Measurements from ENCODE around the gene TTLL5.

TTLL5 gene

DNA sequence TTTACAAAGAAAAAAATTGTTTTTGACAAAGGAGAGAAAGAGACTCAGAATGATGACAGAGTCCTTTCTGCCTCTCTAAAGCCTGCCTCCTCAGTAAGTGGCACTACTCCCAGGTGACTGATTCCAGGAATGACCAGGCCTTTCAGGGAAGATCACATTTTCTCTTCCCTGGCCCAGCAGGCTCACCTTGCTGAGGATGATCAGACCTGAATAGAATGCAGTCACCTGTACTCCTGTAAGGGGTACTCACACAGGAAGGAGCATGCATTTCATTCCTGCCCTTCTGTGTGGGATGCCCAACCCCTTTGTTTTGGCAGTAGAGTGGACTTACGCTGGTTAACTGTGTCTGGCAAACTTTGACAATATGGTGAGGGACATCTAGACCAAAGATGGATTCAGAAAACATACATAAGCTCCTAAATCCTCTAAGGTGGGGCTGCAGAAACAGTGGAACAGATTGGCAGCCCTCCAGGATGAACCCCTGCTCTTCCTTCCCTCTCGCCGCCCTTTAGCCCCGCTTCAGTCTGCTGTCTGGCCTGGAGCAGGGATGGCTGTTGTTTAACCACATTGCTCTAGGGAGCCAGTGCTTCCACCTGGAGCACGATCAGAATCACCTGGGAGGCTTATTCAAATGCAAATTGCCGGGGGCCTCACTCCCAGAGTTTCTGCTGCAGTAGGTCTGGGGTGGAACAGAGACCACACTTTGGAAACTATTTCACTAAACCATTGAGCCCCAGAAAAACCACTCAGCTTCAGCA lies 30.2 kb upstream of the TTLL5 start:
- Histone ChIP-seq H3K4me1 (ENCODE audit: control insufficient read depth, insufficient read depth, low read length) (no peaks in the 10 kb centered on the region), H3K4me3 (ENCODE audit: low read length) (no peak overlapping the region), H3K9me3 (ENCODE audit: control insufficient read depth, low read length) (no peaks in the 10 kb centered on the region), H3K36me3 (ENCODE audit: control insufficient read depth, insufficient read depth, low read length) (no peaks in the 10 kb centered on the region), H3K9ac (ENCODE audit: low read length) (no peak overlapping the region), H3K27me3 (ENCODE audit: control insufficient read depth, insufficient read depth, low read length) (peaks cover 10% of the 10 kb centered on the region)

DNA sequence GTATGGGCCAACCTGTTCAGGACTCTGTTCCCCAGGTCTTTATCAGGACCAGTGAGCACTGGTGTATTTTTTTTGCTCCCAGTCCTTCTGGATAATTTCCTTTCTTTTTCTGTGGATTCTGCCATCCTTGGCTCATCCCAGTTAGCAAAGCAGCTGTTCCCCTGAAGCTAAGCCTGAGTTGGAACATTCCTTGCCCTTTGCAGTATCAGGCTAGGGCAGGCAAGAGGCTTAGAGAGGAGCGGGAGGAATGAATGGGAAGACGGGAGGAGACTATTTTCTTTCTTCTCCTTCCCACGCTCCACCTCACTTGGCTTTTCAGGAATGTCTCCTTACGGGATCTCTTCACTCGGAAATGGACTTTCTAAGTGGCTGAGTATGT lies 29.6 kb upstream of the TTLL5 start:
- Histone ChIP-seq H3K36me3 (ENCODE audit: control insufficient read depth, insufficient read depth, low read length) (no peaks in the 10 kb centered on the region), H3K4me1 (ENCODE audit: control insufficient read depth, insufficient read depth, low read length) (no peaks in the 10 kb centered on the region), H3K4me3 (ENCODE audit: low read length) (no peak overlapping the region), H3K27me3 (ENCODE audit: control insufficient read depth, insufficient read depth, low read length) (peaks cover 10% of the 10 kb centered on the region), H3K9me3 (ENCODE audit: control insufficient read depth, low read length) (no peaks in the 10 kb centered on the region), H3K9ac (ENCODE audit: low read length) (no peak overlapping the region)

DNA sequence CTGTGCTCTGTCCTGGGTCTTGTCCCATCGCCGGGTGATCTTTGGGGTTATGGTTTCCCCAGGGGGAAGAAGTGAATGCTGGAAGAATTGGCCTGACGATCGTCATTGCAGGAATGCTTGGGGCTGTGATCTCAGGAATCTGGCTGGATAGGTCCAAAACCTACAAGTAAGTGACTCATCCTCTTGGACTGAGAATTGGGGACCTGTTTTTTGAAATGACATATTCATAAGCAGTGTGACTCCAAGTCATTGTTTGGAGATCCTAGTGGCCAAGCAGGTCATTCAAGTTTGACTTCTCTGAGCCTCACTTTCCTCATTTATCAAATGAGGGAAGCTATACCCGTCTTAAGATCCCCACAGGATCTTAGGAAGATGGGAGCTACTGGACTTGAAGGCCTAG lies 26.2 kb upstream of the TTLL5 start:
- H3K4me1 ChIP-seq (ENCODE audit: control insufficient read depth, insufficient read depth, low read length), result no peaks in the 10 kb centered on the region
- H3K9ac ChIP-seq (ENCODE audit: low read length), result no peak overlapping the region
- no peaks in the 10 kb centered on the region for H3K36me3 ChIP-seq (ENCODE audit: control insufficient read depth, insufficient read depth, low read length)
- H3K4me3 ChIP-seq (ENCODE audit: low read length), result no peak overlapping the region
- H3K9me3 ChIP-seq (ENCODE audit: control insufficient read depth, low read length), result no peaks in the 10 kb centered on the region
- H3K27me3 ChIP-seq (ENCODE audit: control insufficient read depth, insufficient read depth, low read length), result peaks cover 10% of the 10 kb centered on the region

DNA sequence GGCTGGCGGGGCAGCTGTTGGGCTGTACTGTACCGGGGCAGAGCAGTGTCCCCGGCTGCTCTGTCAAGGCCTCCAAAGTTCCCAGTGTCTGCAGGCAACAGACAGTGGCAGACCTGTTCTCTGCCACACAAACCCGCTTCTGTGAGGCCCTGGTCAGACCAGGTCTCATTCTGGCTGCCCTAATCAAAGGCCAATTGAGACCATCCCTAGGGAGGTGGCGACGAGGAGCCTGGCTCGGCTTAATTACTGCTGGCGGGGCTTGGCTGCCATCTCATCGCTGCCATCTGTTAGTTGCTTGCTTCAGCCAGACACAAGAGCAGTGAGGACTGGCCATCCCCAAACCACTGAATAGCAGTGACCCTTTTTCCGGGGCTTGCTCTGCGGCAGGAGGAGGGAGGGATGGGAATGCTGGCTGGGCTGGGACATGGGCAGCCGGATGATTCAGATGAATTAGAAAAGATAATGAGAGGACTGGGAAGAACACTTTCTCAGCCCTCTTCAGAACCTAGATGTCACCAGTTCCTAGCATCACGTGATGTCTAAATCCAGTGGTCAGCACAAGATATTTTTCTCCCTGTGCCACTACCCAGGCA lies 24.9 kb upstream of the TTLL5 start:
- Histone ChIP-seq H3K9ac (ENCODE audit: low read length) (no peak overlapping the region), H3K36me3 (ENCODE audit: control insufficient read depth, insufficient read depth, low read length) (no peaks in the 10 kb centered on the region), H3K4me3 (ENCODE audit: low read length) (no peak overlapping the region), H3K9me3 (ENCODE audit: control insufficient read depth, low read length) (no peaks in the 10 kb centered on the region), H3K27me3 (ENCODE audit: control insufficient read depth, insufficient read depth, low read length) (peaks cover 7% of the 10 kb centered on the region), H3K4me1 (ENCODE audit: control insufficient read depth, insufficient read depth, low read length) (no peaks in the 10 kb centered on the region)

DNA sequence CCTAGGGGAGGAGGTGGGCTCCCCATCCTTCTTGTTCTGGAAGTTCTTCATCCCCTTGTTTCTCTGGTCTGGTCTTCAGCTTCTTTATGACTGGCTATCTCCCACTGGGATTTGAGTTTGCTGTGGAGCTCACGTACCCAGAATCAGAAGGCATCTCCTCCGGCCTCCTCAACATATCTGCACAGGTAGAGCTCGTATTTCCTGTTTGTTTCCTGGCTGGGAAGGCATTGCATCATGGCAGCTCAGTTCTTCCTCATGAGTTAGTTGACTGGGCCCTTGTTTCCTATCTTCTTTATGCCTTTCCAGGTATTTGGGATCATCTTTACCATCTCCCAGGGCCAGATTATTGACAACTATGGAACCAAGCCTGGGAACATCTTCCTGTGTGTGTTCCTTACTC lies 20.2 kb upstream of the TTLL5 start:
- Histone ChIP-seq H3K9me3 (ENCODE audit: control insufficient read depth, low read length) (no peaks in the 10 kb centered on the region), H3K27me3 (ENCODE audit: control insufficient read depth, insufficient read depth, low read length) (peaks cover 4% of the 10 kb centered on the region), H3K4me3 (ENCODE audit: low read length) (no peak overlapping the region), H3K9ac (ENCODE audit: low read length) (no peak overlapping the region), H3K36me3 (ENCODE audit: control insufficient read depth, insufficient read depth, low read length) (no peaks in the 10 kb centered on the region), H3K4me1 (ENCODE audit: control insufficient read depth, insufficient read depth, low read length) (peaks cover 12% of the 10 kb centered on the region)

DNA sequence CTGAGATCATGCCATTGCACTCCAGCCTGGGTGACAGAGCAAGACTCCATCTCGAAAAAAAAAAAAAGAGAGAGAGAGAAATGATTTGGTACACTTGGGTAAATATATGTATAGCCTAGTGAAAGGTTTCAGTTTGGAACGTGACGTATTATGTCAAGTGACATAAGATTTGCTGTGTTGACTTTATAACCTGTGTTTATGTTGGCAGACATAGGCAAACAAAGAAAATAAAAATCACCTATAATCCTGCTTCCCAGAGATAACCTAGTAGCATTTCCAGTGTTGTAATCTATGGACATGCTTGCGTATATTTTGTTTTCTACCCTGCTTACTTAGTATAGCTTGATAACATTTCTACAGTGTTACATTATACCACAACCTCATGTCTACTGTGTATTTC lies 17.1 kb upstream of the TTLL5 start:
- no peak overlapping the region for H3K9ac ChIP-seq (ENCODE audit: low read length)
- H3K4me1 ChIP-seq (ENCODE audit: control insufficient read depth, insufficient read depth, low read length), result peaks cover 12% of the 10 kb centered on the region
- no peaks in the 10 kb centered on the region for H3K36me3 ChIP-seq (ENCODE audit: control insufficient read depth, insufficient read depth, low read length)
- H3K9me3 ChIP-seq (ENCODE audit: control insufficient read depth, low read length), result no peaks in the 10 kb centered on the region
- H3K4me3 ChIP-seq (ENCODE audit: low read length), result no peak overlapping the region
- peaks cover 4% of the 10 kb centered on the region for H3K27me3 ChIP-seq (ENCODE audit: control insufficient read depth, insufficient read depth, low read length)

DNA sequence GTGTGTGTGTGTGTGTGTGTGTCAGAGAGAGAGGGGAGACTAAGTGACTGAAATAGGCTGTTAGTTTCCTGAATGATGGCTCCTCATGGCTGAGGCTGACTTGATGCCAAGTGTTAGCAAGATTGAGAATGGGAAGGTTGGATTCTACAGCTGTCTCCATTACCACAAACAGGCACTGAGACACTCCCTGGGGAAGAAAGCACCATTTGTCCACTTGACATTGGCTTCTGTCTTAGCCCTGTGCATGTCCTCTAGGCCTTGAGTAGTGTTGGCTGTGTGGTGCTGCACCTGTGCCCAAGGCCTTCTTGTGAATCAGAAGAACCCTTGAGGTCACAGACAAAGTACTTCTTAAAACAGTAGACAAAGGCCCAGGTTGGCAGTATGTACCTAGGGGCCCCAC lies 16.0 kb upstream of the TTLL5 start:
- no peak overlapping the region for H3K4me3 ChIP-seq (ENCODE audit: low read length)
- H3K36me3 ChIP-seq (ENCODE audit: control insufficient read depth, insufficient read depth, low read length), result no peaks in the 10 kb centered on the region
- no peaks in the 10 kb centered on the region for H3K9me3 ChIP-seq (ENCODE audit: control insufficient read depth, low read length)
- H3K4me1 ChIP-seq (ENCODE audit: control insufficient read depth, insufficient read depth, low read length), result peaks cover 12% of the 10 kb centered on the region
- no peak overlapping the region for H3K9ac ChIP-seq (ENCODE audit: low read length)
- H3K27me3 ChIP-seq (ENCODE audit: control insufficient read depth, insufficient read depth, low read length), result peaks cover 4% of the 10 kb centered on the region

DNA sequence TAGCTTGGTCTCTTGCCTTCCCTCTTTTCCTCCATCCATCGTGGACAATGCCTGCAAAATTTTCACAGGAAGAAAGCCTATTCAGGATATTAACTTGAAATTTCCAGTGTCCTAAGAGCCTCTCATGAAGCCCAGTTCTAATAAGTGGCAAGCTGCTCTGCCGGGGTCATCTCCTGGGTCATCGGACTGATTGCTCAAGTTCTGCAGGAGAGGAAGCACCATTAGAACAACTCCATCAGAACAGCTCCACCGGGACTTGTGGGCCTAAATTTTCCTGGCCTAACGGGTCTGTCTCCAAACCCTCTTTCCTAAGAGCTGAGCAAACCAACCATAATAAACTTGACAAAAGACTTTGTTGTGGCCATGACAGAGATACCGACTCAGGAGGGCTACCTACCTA lies 14.3 kb upstream of the TTLL5 start:
- no peak overlapping the region for H3K4me3 ChIP-seq (ENCODE audit: low read length)
- no peak overlapping the region for H3K9ac ChIP-seq (ENCODE audit: low read length)
- H3K9me3 ChIP-seq (ENCODE audit: control insufficient read depth, low read length), result no peaks in the 10 kb centered on the region
- H3K27me3 ChIP-seq (ENCODE audit: control insufficient read depth, insufficient read depth, low read length), result peaks cover 4% of the 10 kb centered on the region
- peaks cover 12% of the 10 kb centered on the region for H3K4me1 ChIP-seq (ENCODE audit: control insufficient read depth, insufficient read depth, low read length)
- no peaks in the 10 kb centered on the region for H3K36me3 ChIP-seq (ENCODE audit: control insufficient read depth, insufficient read depth, low read length)

DNA sequence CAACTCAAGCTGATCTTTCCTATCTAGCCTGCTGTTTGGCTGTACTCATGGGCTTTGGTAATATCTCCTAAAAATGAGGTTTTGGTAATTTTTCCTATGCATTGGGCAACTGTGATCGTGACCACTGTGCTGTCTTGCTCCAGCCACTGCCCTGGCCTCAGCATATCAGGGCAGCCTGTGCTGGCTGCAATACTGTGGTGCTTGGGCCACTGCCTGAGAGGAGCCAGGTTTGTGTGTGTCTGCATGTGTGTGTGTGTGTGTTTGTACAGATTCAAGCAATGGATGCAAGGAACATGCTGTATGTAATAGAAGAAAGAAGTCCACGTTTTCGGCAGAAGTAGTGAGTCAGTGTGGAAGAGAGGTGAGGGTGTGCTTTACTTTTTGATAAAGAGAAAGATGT lies 13.4 kb upstream of the TTLL5 start:
- Histone ChIP-seq H3K4me3 (ENCODE audit: low read length) (no peak overlapping the region), H3K4me1 (ENCODE audit: control insufficient read depth, insufficient read depth, low read length) (peaks cover 12% of the 10 kb centered on the region), H3K36me3 (ENCODE audit: control insufficient read depth, insufficient read depth, low read length) (no peaks in the 10 kb centered on the region), H3K9ac (ENCODE audit: low read length) (no peak overlapping the region), H3K9me3 (ENCODE audit: control insufficient read depth, low read length) (no peaks in the 10 kb centered on the region), H3K27me3 (ENCODE audit: control insufficient read depth, insufficient read depth, low read length) (peaks cover 4% of the 10 kb centered on the region)

DNA sequence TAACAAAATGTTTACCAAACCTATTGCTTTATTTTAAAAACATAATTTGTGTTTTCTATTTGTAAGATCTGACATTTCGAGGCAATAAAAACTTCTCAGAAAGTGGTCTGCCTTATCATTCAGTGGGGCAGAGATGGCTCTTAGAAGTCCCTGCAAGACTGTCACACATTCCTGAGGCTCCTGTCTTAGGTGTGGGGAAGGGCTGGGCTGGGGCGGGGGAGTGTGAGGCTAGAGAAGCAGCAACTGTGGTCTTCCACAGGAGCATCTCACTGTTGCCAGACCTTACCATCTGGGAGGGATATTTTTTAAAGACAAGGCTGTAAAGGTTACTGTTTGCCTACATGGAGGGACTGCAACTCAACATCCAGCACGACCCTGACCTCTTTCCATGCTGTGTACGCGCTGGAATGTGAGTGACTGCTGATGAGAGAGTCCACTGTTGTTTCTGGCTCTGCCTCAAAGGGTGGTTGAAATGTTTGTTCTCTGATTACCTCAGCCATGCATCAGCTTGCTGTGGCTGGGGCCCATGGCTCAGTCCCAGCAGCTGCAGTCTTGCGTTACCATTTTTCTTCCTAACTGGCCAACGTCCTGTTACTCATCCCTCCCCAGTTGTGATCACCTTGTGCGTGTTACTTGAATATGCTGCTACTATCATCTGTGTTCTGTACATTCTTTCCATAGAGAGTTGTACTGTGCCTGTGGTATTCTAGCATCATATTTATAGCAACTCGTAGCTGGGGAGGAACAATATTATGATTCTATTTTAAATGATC lies 12.8 kb upstream of the TTLL5 start:
- H3K4me3 ChIP-seq (ENCODE audit: low read length), result no peak overlapping the region
- no peak overlapping the region for H3K9ac ChIP-seq (ENCODE audit: low read length)
- peaks cover 4% of the 10 kb centered on the region for H3K27me3 ChIP-seq (ENCODE audit: control insufficient read depth, insufficient read depth, low read length)
- no peaks in the 10 kb centered on the region for H3K9me3 ChIP-seq (ENCODE audit: control insufficient read depth, low read length)
- H3K36me3 ChIP-seq (ENCODE audit: control insufficient read depth, insufficient read depth, low read length), result no peaks in the 10 kb centered on the region
- peaks cover 12% of the 10 kb centered on the region for H3K4me1 ChIP-seq (ENCODE audit: control insufficient read depth, insufficient read depth, low read length)

DNA sequence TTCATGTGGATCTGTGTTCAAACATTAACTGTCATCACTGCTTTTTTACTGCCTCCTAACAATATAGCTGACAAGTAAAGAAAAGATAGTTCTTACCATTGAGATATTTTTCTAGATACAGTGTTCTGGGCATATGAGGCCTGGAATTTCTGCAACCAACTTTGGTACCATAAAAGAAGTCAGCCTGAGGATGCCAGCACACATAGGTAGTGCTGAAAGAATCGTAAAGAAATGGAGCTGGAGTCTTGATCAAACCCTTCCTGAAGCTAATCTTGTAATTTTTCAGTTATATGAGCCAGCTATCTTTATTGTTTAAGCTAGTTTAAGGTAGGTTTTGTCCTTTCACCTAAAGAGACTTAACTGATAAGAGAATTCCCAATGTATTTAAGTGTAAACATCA lies 11.7 kb upstream of the TTLL5 start:
- Histone ChIP-seq H3K4me3 (ENCODE audit: low read length) (no peak overlapping the region), H3K9me3 (ENCODE audit: control insufficient read depth, low read length) (no peaks in the 10 kb centered on the region), H3K27me3 (ENCODE audit: control insufficient read depth, insufficient read depth, low read length) (peaks cover 4% of the 10 kb centered on the region), H3K36me3 (ENCODE audit: control insufficient read depth, insufficient read depth, low read length) (no peaks in the 10 kb centered on the region), H3K4me1 (ENCODE audit: control insufficient read depth, insufficient read depth, low read length) (peaks cover 4% of the 10 kb centered on the region), H3K9ac (ENCODE audit: low read length) (no peak overlapping the region)

DNA sequence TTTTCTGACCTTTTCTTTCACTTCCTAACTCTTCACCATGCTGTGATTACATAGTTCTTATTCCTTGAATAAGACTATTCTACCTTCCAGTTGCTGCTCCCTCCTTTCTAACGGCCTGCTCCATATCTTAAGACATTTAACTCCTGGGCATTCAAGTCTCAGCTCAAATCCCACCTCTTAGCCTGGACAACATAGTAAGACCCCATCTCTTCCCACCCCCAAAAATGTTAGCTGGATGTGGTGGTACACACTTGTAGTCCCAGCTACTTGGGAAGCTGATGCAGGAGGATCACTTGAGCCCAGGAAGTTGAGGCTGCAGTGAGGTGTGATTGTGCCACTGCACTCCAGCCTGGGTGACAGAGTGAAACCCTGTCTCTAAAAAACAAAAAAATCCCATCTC lies 11.3 kb upstream of the TTLL5 start:
- H3K9me3 ChIP-seq (ENCODE audit: control insufficient read depth, low read length), result no peaks in the 10 kb centered on the region
- no peaks in the 10 kb centered on the region for H3K36me3 ChIP-seq (ENCODE audit: control insufficient read depth, insufficient read depth, low read length)

More for the DNA sequence above, 11.3 kb upstream of the TTLL5 start:
- H3K9ac ChIP-seq (ENCODE audit: low read length), result no peak overlapping the region
- H3K4me1 ChIP-seq (ENCODE audit: control insufficient read depth, insufficient read depth, low read length), result no peaks in the 10 kb centered on the region
- H3K27me3 ChIP-seq (ENCODE audit: control insufficient read depth, insufficient read depth, low read length), result peaks cover 4% of the 10 kb centered on the region
- H3K4me3 ChIP-seq (ENCODE audit: low read length), result no peak overlapping the region

Measured in mucosa of stomach (tissue), 1 donor.